GM19238 (cell line): ENCODE measurements around the gene RUBCNL.
"Not testable (repeated sequence)": the region's sequence is repeated elsewhere in the genome, so short reads cannot be mapped to it uniquely, and the experiment has no call there.

Experiments used
- DNase-seq: peaks from one replicate; pipeline ENCODE4 v3.0.0; 2011; ENCODE audit warnings: low spot score; ENCODE audit not compliant: insufficient read length

Gene RUBCNL

DNA sequence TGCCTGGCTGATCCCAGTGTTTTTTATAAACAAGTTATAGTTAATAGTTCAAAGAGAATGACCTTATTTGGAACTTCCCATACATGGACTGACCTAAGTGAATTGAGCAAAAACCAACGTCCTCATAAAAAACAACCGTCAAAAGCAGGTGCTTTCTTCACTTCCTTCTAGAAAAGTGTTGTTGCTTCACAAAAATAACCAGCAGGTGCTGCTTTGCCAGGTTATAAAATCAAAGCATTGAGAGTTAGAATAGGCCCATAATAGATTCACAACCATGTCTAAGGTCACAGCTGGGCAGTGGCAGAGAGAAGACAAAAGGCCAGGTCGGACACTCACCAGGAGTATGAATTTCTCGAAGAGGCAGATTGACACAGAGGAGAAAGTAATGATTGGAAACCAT, 9.5 kb downstream of the RUBCNL start:
- DNase-seq, result no peak

DNA sequence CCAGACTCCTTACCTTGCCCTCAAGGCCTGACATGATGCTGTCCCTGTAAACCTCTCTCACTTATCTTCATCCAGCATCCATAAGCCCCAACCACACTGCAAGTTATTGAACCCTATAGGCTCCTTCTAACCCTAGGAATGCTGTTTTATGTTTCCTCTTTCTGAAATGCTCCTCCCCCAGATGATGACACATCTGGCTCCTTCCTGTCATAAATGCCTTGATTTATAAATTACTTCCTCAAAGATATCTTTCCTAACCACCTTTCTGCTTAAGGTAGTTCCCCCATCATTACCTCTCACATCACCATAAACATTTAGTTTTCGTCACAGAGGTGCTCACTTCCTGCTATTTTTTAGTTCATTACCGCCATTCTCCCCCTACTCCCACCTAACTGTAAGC, 12.3 kb downstream of the RUBCNL start:
- no peak for DNase-seq

DNA sequence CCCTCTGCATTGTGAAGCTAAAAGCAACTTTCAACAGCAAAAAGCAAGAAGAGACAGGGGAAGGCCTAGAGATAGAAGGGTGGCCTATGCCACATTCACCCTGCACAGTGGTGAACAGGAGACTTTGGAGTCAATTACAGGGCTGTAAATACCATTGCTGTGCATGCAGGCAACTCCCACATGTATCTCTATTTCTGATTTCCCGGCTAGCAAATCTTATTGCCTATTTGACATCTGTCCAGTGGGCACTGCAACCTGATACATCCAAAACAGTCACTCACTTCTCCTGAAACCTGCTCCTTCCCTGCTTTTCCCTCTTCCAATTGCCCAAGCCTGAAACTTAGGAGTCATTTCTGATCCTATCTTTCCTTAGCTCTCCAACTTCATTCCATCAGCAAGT, 13.4 kb downstream of the RUBCNL start:
- no peak for DNase-seq

DNA sequence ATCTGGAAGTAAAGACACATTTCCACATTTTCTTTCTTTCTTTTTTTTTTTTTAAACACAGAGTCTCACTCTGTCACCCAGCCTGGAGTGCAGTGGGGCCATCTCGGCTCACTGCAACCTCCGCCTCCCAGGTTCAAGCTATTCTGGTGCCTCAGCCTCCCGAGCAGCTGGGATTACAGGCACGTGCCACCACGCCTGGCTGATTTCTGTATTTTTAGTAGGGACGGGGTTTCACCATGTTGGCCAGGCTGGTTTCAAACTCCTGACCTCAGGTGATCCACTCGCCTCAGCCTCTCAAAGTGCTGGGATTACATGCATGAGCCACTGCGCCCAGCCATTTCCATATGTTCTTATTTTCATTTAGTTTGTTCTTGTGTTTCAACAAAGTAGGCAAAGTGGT, 14.1 kb downstream of the RUBCNL start:
- DNase-seq, result not testable (repeated sequence)

DNA sequence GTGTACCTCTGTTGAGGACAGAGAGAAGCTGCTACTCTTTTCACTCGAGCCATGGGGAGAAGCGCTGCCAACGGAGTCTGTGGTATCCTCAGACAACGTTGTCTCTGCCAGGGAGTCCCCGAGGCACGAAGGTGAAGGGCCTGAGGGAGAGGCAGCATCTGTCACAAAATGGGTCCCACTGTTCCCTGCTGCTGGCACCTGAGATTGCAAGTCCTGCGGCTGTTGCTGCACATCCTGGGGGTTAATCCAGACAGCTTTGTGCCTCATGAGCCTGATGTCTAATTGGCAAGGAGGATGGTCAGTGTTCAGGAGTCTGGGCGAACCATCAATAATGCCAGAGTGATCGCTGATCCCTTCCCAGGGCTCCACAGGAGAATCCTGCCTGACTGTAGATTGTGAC, 15.0 kb downstream of the RUBCNL start:
- DNase-seq, result no peak

DNA sequence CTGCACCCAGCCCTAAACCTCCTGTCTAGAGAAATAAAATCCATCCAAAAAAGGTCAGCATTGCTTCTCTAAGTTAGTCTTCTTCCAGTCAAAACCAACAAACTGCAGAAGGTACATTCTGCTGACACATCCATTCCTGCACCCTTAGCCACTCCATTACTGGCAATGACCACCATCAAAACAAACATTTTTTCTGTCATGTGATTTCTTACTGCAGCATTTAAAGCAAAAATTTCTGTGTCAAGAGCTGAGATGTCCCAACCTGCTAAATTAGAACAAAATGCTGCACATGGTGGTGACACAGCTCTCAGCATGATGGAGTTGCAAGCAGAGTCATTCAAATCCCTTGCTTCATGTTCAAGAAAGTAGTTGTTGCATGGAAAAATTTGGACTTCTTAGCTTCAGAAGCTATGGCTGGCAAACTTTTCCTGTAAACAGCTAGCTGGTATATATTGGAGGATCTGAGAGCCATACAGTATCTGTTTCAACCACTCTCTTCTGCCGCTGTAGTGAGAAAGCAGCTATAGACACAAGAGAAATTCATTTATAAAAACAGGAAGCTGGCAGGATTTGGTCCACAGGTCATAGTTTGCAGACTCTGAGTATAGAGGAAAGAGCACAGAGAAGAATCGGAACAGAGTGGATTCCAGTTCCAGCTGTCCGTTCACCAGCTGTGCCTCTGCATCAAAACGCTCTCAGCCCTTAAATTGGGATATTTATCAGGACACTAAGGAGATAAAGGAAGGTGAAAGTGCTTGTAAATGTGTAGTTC, 17.4 kb downstream of the RUBCNL start:
- DNase-seq, result no peak

DNA sequence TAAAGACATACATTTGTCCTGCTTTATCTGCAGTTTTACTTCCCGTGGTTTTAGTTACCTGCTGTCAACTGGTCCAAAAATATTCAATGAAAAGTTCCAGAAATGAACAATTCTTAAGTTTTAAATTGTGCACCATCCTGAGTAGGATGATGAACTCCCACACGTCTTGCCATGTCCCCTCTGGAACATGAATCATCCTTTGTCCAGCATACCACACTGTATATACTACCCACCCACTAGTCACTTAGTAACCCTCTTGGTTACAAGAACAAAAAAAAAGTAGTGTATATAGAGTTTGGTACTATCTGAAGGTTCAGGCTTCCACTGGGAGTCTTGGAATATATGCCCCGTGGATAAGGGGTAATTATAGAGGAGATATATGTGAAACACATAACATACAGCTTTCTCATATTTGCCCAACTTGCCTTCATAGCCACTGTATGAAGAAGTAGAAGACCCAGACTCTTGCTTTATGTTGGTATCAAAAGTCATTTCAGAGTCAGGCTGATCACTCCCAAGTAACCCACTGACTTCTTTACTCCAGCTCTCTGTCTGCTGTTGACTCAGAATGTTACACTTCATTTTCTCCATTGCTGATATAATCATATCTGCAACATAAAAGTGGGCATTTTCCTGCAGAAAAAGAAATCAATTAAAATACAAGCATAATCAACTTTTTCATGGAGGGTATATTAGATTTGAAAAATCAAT, 19.3 kb downstream of the RUBCNL start:
- no peak for DNase-seq

DNA sequence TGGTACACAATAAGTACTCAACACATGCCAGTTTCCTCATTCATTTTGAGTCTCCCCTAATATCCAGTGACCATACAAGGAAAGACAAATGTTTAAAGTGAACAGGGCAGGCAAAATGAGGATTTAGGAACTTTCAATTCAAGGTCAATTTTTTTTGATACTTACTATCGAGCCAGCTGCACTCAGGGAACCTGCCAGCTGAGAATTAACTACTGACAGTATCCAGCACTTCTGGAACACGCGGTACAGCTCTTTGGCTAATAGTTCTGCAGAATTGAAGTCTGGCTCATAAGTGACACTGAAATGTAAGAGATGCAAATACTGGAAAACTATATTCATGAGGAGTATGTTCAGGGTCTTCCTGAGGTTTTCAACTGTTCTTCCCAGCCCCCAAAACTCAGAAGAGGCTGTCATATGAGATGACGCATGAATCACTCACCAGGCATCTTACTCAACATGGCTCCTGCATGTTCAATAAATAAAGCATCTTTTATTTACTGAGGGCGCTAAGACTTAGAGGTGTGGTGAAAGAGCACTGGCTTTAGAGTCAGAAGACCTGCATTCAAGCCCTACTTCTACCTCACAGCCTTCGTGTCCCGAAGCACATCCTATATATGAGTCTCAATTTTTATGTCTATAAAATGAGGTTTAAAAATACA, 25.6 kb downstream of the RUBCNL start:
- no peak for DNase-seq

DNA sequence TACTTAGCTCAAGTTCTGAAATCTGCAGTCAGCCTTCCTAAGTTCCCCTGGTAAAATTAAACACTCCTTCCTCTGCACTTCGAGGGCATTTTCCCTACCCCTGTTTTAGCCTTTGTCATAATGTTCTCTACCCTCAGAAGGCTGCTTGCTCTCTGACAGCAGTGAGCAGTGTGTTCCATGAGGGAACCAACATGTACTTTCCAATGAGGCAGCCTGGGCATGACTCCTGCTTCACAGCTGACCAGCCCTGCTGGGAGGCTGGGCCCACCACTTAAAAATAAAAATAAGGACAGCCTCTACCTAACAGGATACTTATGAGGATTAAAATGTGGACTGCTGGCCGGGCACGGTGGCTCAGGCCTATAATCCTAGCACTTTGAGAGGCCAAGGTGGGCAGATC, 26.4 kb downstream of the RUBCNL start:
- DNase-seq, result no peak

DNA sequence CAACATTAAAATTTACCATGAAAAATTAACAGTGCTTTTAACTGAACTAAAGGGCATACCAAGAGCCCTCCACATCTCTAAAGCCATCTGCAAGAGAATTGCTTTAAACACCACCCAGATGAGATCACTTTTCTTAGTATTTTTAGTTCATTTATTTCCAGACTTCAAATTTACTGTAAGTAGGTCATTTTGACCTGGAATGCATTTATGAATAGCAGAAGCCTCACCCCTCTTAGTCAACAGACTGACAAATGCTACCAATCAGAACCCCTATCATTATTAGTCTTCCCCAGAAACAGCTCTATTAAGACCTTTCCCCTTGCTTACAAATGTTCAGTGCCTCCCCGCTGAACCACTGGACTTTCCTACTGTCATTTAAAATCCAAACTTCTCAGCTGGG, 27.3 kb downstream of the RUBCNL start:
- DNase-seq, result no peak

DNA sequence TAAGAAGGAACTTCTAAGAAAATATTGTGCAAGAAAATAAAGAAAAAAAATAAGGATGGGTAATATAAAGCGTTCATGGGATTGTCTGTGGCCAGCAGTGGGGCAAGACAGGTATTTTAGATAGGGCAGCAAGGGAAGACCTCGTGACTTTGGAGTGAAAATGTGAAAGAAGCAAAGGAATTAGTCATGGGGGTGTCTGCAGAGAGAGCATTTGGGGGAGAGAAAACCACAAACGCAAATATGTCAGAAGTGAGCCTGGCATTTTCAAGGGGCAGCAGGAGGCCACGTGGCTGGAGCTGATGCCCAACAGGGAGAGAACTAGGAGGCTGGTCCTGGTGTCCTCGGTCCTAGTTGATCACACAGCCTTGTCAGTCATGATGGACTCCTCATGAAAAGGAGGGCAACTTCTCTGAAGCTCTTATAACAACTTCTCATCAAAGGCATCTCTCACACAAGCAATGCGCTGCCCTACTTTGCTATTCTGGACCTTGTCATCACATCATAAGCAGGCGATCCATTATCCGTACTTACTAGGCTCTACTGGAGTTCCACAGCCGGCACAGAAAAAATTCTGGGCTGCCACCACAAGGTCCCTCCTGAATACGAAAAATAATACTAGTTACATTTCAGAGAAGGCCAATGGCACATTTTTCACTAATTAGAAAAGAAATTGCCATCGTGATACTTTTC, 31.0 kb downstream of the RUBCNL start:
- no peak for DNase-seq

DNA sequence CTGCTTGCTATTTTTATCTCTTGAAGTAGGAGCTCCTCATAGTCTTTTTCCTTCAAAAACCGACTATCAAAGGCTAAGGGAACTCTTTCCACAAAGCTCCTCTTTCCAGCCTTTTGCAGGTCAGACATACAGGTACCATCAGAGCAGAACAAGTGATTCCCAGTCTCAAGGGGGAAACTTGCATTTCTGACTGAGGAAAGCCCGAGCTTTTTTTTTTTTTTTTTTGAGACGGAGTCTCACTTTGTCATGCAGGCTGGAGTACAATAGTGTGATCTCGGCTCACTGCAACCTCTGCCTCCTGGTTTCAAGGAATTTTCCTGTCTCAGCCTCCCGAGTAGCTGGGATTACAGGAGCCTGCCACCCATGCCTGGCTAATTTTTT, 32.0 kb downstream of the RUBCNL start:
- no peak for DNase-seq

DNA sequence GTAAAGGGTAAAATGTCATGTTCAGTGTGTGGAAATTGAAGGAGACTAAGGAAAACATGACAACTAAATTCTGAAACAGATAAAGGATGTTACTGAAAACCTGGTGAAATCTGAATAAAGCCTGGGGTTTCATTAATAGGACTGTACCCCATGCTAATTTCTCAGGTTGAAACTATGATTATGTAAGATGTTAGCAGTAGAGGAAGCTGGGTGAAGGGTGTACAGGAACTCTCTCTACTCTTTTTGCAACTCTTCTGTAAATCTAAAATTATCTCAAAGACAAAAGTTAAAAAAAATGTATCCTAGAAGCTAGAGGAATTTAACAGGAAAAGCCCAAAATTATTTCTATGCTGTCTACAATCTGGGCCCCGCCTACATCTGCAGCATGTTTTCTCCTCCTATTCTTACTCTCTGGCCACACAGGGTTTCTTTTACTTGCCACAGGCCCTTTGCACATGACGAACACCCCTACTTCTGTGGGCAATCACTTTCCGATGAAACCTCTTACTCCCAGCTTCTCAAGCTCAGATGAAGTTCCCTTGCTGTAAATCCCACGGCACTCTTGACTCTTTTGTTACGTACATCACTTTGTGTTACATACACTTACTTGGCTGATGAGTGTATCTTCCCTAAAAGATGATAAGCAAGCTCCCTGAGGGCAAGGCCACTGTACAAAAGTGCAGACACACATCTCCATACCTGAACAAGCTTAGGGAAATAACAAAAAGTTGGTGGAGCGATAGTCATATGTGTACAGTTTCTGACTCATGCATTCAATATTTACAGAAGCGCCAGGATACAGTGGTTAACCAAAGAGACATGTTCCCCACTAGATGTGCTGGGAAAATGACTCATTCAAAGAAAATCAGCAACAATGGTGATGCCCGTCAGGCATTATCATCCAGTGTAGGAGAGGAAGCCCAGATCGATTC, 32.6 kb downstream of the RUBCNL start:
- DNase-seq, result no peak

DNA sequence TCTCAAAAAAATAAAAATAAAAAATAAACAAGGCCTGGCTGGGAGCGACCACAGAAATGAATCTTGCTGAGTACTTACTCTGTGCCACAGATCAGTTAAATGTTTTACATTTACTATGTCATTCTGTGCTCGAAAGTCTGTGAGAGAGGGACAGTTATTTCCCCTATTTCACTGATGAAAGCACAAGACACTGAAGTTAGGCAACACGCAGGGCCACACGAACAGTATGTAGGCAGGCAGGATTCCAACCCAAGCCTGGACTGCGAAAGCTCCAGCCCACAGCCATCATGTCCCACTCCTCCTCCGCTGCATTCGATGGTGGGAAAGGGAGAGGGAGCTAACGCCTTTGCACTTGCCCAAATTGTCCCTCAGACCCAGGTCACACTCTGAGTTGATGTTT, 34.2 kb downstream of the RUBCNL start:
- DNase-seq, result no peak

DNA sequence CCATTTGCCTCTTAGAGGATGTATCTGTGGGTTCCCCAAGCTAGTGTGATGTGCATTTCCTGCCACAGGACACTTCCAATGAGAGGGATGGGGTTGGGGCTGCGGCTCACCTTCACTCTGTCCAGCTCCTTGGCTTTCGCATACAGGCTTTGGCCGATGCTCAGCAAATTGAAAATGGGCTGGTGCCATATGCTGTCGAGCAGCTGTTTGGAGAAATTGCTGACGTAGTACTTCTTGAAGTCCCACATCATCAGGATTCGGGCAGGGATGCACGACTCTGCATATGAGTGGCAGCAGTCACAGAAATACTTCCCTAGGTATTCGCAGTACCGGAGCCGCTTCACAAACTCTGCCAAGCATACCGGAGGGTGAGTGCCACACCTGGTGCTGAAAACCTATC, 37.0 kb downstream of the RUBCNL start:
- no peak for DNase-seq

DNA sequence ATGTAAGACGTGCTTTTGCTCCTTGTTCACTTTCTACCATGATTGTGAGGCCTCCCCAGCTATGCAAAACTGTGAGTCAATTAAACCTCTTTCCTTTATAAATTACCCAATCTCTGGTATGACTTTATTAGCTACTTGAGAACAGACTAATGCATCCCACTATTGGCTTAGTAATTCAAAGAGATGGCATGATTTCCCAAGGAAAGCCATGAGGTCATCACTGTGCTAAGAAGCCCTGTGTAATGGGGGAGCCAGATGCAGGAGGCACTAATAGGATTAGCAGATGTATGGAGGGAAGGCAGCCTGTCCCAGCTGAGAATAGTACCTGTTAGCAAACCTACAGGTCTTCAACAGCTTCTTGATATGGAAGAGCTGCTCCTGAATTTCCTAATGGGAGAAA, 38.1 kb downstream of the RUBCNL start:
- no peak for DNase-seq

DNA sequence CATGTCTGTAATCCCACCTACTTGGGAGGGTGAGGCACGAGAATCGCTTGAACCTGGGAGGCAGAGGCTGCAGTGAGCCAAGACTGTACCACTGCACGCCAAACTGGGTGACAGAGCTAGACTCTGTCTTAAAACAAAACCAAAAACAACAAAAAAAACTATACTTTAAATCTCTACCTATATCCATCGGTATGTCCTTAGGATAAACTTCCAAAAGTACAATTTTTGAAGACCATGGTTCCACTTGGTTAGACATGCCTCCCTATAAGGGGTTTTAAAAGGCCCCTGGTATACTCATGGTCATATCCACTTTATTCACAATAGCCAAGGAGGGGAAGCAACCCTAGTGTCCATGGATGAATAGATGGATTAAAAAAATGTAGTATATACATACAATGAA, 39.8 kb downstream of the RUBCNL start:
- no peak for DNase-seq

DNA sequence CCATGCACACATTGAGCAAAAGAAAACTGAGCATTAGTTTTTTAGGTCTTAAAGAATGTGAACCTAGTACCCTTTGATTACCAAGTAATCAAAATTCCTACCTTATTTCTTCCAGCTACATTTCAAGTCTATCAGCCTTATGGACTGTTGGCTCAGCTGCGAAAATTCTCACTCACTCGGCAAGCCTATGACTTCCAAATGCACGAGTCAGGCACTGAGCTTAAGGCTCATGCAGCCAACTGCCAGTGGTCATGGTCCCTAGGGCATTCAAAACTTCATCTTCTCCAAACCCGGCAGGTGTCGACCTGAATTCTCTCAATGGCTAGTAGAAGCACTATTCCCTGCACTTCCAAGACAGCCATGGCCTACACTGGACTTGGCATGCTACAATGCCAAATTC, 41.2 kb downstream of the RUBCNL start:
- DNase-seq, result no peak

DNA sequence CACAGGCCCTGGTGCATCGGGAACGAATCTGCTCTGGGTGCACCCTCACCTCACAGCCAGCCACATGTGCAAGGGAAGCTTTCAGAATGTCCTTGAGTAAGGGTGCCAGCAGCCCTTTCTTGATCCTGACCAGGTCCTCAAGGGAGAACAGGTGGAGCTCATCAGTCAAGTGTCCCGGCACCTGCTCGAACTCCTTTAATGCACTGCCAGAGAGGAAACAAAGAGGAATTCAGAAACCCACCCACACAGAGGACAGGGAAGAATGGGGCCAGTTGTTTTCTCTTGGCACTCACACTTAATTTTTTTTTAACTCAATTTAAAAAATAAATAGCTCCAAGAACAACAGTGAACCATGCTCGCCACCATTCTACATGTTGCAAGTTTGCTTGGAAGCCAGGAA, 41.7 kb downstream of the RUBCNL start:
- no peak for DNase-seq

DNA sequence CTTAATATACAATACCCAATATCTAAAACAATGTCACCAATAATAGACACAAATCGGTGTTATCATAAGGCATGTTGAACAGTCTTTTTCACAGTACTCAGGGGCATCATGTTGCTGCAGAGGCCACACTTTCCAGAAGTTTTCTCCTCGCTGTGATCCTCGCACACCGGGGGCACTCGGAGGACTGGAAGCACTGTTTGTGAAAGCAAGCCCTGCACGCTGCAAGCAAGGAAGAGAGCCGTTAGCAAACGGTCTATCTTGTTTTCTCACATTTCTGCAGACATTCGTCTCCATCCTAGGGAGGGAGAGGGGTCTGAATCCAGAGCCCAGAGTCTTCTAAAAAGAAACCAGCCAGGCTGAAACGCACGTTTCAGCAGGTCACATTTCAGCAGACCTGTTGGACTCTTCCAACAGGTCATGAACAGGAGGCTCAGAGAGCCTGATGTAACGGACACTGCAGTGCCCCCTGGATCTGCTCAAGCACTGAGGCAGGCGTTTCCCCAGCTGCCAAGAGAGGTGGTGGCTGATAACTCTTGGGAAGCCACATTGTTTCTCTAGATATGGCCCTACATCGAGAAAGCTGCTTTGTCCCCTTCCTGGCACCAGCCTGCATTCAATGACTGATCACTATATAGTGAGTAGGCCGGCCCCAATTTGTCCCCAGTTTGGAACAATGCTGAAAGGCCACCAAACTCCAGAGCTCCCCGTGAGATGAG, 43.6 kb downstream of the RUBCNL start:
- DNase-seq, result no peak
